Thoracic aorta (tissue), 2 donors: ENCODE data around the gene LDAH. TPM values are rescaled to one million over a fixed set of nuclear protein-coding genes. Genes with fewer than 3 reads are reported as not detected.

Source experiments
- ATAC-seq: fragments of 150-250 bp; one replicate; pipeline ENCODE4 v1.8.0; 2017; ENCODE audit warnings: low read depth; ENCODE audit not compliant: insufficient number of reproducible peaks, low FRiP score
- DNase-seq: peaks from one replicate; pipeline ENCODE4 v3.0.0-alpha.2; 2020; ENCODE audit warnings: low spot score
- H3K27ac ChIP-seq, 2 donors: fragments of 200-600 bp; sonication (generic); 1 replicate in 1 of 2; 2 replicates in 1 of 2; pipeline ENCODE4 v1.5.1; 2016; ENCODE audit warnings: mild to moderate bottlenecking in 2 of 2, moderate library complexity in 2 of 2
- H3K27me3 ChIP-seq: fragments of 200-600 bp; sonication (generic); replicated peaks from 2 replicates; pipeline ENCODE4 v1.6.0; 2016; ENCODE audit warnings: mild to moderate bottlenecking; ENCODE audit not compliant: insufficient read depth
- H3K36me3 ChIP-seq: fragments of 200-600 bp; sonication (generic); one replicate; pipeline ENCODE4 v1.5.1; 2016
- H3K4me1 ChIP-seq, 2 donors: fragments of 200-600 bp; sonication (generic); 1 replicate in 1 of 2; 2 replicates in 1 of 2; pipeline versions ENCODE4 v1.5.1 to v1.6.0; 2016; ENCODE audit warnings: low read depth in 2 of 2, mild to moderate bottlenecking in 1 of 2; ENCODE audit not compliant: control insufficient read depth in 1 of 2
- H3K4me3 ChIP-seq: fragments of 200-600 bp; sonication (generic); 2 replicates; pipeline ENCODE4 v1.5.1; 2016; ENCODE audit warnings: mild to moderate bottlenecking
- H3K9me3 ChIP-seq: fragments of 200-600 bp; sonication (generic); 2 replicates; pipeline ENCODE4 v1.5.1; 2016
- total RNA-seq, 2 donors: library from RNA; depleted of rRNA; stranded (reverse); fragments of >200 nt; gene quantifications; one replicate each; pipeline versions ENCODE4 v1.1.0 to v1.2.3, GENCODE V29; 2016
- TF ChIP-seq, protein P1 (sequence below): fragments of 200-600 bp; sonication (generic); IDR thresholded peaks from one replicate; pipeline ENCODE4 v1.5.1; 2019; ENCODE audit warnings: antibody characterized with exemption

LDAH gene
- total RNA-seq, result 10 to 100 TPM; 14.5 to 19.8 TPM

DNA sequence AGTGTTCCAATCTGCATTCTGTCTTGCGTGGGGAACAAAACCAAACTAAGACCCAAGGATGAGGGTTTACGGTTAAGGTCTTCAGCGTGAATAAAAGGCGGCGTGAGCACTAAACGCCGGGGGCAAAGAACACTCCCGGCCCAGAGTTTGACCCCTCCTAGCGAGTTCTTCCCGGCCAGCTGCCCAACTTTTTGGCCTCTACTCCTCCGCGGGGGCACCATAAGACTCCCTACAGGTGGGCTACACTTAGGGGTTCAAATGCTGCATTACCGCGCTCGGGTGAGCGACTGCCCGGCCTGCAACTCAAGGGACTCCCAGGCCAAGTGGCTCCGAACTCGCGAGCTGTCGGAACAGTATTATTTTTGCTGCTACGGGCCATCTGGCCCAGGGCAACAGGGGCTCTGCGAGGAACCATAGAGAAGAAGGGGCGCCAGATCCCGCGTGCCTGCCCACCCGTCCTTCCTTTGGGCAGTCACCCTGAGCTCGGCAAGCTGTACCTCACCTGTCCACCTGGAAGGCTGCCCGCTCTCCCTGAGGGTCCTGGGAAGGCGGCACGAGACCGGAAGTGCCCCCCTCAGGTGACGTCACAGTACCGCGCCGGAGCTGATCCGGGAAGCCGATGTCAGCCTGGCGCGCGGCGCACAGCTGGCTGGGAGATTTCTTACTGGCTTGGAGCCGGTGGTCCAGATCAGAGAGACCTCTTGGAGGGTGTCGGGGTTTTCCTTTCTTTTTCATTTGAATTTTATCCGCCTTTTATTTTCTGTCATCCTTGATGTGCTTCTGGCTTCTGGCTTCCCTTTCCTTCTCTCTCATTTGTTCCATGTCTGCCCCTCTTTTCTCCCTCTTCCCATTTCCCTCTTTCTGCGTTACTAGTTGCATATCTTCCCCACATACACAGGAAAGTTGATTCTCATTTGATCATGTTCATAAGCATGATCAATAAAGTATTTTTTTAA, at the start of gene LDAH:
TSS of gene LDAH (minus strand) at position 567 of the 956 bp plus-strand sequence. CDS start 21,638 bp downstream, outside the sequence.
- peak; percentile 68 for DNase-seq
- ATAC-seq, result peak; percentile 92
- H3K27ac ChIP-seq, result peak within 1 kb of the TSS; percentile 93 to 97
- TF ChIP-seq, protein P1, sequence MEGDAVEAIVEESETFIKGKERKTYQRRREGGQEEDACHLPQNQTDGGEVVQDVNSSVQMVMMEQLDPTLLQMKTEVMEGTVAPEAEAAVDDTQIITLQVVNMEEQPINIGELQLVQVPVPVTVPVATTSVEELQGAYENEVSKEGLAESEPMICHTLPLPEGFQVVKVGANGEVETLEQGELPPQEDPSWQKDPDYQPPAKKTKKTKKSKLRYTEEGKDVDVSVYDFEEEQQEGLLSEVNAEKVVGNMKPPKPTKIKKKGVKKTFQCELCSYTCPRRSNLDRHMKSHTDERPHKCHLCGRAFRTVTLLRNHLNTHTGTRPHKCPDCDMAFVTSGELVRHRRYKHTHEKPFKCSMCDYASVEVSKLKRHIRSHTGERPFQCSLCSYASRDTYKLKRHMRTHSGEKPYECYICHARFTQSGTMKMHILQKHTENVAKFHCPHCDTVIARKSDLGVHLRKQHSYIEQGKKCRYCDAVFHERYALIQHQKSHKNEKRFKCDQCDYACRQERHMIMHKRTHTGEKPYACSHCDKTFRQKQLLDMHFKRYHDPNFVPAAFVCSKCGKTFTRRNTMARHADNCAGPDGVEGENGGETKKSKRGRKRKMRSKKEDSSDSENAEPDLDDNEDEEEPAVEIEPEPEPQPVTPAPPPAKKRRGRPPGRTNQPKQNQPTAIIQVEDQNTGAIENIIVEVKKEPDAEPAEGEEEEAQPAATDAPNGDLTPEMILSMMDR, result no peak
- H3K36me3 ChIP-seq, result no peaks in the 10 kb centered on the region
- H3K4me3 ChIP-seq, result peak within 1 kb of the TSS; percentile 80
- no peaks in the 10 kb centered on the region for H3K9me3 ChIP-seq
- H3K4me1 ChIP-seq, result peaks cover 2 to 4% of the 10 kb centered on the region in 2 donors
- H3K27me3 ChIP-seq, result no peaks in the 10 kb centered on the region

DNA sequence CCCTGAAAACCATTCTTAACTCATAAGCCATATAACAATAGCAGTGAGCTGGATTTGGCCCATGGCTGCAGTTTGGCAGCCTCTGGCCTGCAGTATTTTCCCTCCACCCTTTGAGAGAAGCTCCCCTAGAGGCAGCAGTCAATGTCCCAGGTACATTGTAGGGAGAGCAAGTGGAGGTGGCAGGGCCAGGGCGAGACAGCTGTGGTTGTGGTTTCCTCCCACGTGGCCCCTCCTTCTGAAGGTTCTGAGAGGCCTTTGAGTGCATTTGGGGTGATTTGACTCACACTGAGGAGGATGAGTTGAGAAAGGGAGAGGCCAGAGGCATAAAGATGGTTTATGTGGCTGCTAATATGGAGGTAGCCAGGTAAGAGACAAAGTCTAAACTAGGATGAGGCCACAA, 45.5 kb upstream of the LDAH start:
- no peaks in the 10 kb centered on the region for H3K4me1 ChIP-seq
- ATAC-seq (no peak), DNase-seq (no peak)
- no peak overlapping the region for H3K27ac ChIP-seq
- TF ChIP-seq, protein P1, result no peak
- H3K4me3 ChIP-seq, result no peak overlapping the region
- peaks cover 3% of the 10 kb centered on the region for H3K9me3 ChIP-seq
- no peaks in the 10 kb centered on the region for H3K27me3 ChIP-seq
- no peaks in the 10 kb centered on the region for H3K36me3 ChIP-seq

DNA sequence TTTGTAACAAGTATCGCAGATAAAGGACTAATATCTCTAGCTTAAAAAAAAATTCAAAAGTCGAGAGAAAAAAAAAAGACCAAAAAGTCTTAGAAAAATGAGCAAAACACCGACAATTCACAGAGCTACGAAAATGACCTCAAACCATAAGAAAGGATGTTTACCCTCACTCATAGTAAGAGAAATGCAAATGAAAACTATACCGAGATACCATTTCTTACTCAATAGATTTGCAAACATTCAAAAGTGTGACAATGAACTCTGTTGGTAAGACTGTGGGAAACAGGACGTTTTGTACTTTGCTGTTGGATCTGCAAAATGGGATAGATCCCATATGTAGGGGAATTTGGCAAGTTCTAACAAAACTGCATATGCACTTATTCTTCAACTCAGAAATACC, 39.9 kb upstream of the LDAH start:
- peaks cover 0 to 5% of the 10 kb centered on the region in 2 donors for H3K4me1 ChIP-seq
- no peak overlapping the region for H3K4me3 ChIP-seq
- H3K36me3 ChIP-seq, result no peaks in the 10 kb centered on the region
- ATAC-seq (no peak), DNase-seq (no peak)
- TF ChIP-seq, protein P1, result no peak
- no peaks in the 10 kb centered on the region for H3K27me3 ChIP-seq
- H3K9me3 ChIP-seq, result peaks cover 3% of the 10 kb centered on the region
- no peak overlapping the region for H3K27ac ChIP-seq

DNA sequence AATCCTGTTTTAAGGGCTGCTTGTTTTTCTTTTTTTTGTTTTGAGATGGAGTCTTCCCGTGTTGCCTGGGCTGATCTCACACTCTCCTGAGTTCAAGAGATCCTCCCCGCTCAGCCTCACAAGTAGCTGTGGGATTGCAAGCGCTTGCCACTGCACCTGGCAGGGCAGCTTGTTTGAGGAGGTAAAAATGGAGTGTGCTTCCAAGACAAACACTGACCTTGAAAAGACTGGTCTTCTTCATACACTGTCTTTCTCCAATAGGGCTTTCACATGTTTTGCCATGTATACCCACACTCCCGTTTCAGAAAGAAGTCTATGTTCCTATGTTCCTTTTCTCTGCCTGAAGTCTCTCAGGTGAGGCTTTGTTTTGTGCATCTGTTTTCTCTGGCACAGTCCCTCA, 32.6 kb upstream of the LDAH start:
- H3K9me3 ChIP-seq, result no peaks in the 10 kb centered on the region
- no peaks in the 10 kb centered on the region for H3K4me1 ChIP-seq
- no peaks in the 10 kb centered on the region for H3K36me3 ChIP-seq
- no peak for ATAC-seq
- TF ChIP-seq, protein P1, result no peak
- H3K4me3 ChIP-seq, result no peak overlapping the region
- H3K27ac ChIP-seq, result no peak overlapping the region
- H3K27me3 ChIP-seq, result no peaks in the 10 kb centered on the region
- DNase-seq, result no peak

DNA sequence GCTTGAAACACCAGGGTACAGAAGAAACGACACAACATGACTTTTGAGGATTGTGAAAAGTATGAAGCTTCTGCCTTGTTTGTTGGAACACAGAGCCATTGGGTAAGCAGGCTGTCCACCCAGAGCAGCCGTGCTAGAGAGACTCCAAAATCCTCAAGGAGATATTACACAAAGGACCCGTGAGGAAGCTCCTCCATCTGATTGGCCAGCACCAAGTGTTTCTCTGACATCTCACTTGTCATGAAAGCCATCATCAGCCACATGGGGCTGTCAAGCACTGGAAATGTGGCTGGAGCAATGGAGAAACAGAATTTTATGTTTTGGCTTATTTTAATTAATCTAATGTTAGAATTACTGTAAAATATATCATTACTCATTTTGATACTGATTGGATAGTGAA, 29.8 kb upstream of the LDAH start:
- TF ChIP-seq, protein P1, result no peak
- H3K4me3 ChIP-seq, result no peak overlapping the region
- DNase-seq, result no peak

More for the DNA sequence above, 29.8 kb upstream of the LDAH start:
- Histone ChIP-seq H3K9me3 (no peaks in the 10 kb centered on the region), H3K4me1 (no peaks in the 10 kb centered on the region), H3K27ac (no peak overlapping the region), H3K27me3 (no peaks in the 10 kb centered on the region), H3K36me3 (no peaks in the 10 kb centered on the region)
- ATAC-seq, result no peak
